Neural cell (in vitro differentiated cells): ENCODE results near the gene HEPHL1.

Source experiments
- CTCF ChIP-seq: fragments of 450-650 bp; IDR thresholded peaks from 2 replicates; pipeline ENCODE4 v1.5.1; 2014; ENCODE audit warnings: antibody characterized with exemption, mild to moderate bottlenecking, moderate library complexity; ENCODE audit not compliant: poor library complexity, severe bottlenecking
- EP300 ChIP-seq: fragments of 450-650 bp; conservative IDR thresholded peaks from 2 replicates; pipeline ENCODE4 v1.6.1; 2014; ENCODE audit warnings: antibody characterized with exemption, mild to moderate bottlenecking, moderate library complexity; ENCODE audit not compliant: poor library complexity, severe bottlenecking
- EZH2 ChIP-seq: fragments of 200-600, 300-800 bp; shearing (Covaris generic), sonication (generic); IDR thresholded peaks from 2 replicates; pipeline ENCODE4 v1.6.1; 2014; ENCODE audit warnings: antibody characterized with exemption, low read length, borderline replicate concordance, mild to moderate bottlenecking; ENCODE audit not compliant: insufficient read depth, poor library complexity, severe bottlenecking
- POLR2AphosphoS5 ChIP-seq: IDR thresholded peaks from 2 replicates; pipeline ENCODE4 v1.6.1; 2012
- TAF1 ChIP-seq: IDR thresholded peaks from 2 replicates; pipeline ENCODE4 v1.6.1; 2012; ENCODE audit warnings: low read depth

DNA sequence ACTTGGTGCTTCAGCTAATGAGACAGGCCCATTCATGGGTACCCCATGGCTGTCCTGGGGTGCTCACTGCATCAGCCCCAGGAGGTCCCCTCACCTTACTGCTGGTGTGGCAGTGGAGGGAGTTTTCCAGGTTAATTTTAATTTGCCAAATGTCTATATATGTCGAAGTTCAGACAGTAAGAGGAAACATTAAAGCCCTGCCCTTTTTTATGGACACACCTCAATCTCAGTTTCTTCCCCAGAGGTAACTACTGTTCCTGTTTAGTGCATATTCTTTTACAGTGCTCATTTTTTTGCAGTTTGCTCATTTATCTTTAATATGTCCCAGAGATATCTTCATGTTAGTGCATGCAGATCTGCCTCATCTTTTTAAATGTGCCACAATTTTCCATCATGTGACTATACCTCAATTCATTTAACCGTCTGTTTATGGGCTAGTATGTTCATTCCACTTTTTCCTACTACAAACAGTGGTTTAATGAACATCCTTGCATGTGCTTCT, 119.1 kb downstream of the HEPHL1 start:
- TF ChIP-seq CTCF (no peak), POLR2AphosphoS5 (no peak), EP300 (no peak), TAF1 (no peak), EZH2 (no peak)
